AG04449 (cell line): ENCODE measurements around the gene NFAM1.
A peak's percentile ranks its signal among the peaks of the same experiment; 100 is the strongest.

ENCODE experiments used
- CTCF ChIA-PET: fragments of 350-600 bp; formaldehyde crosslinking; extraction: SDS; loops from one replicate; lab custom pipeline; 2021; ENCODE audit warnings: antibody characterized with exemption; lab: Yijun Ruan, JAX
- POLR2A ChIA-PET: fragments of 400-600, 350-600 bp; formaldehyde crosslinking; extraction: SDS; loops from one replicate; lab custom pipeline; 2020; ENCODE audit warnings: antibody characterized with exemption, inconsistent platforms; lab: Yijun Ruan, JAX
- DNase-seq: peaks from one replicate; pipeline ENCODE4 v3.0.0-alpha.2; 2010; ENCODE audit warnings: low read depth, low spot score
- H3K4me3 ChIP-seq: 2 replicates; pipeline ENCODE4 v1.5.1; 2011; ENCODE audit warnings: low read depth, mild to moderate bottlenecking, control low read depth, low read length
- TF ChIP-seq, protein P1 (sequence below): IDR thresholded peaks from one replicate; pipeline ENCODE4 v1.5.1; 2011; ENCODE audit warnings: mild to moderate bottlenecking, moderate library complexity, low read length, control low read depth, inconsistent platforms; ENCODE audit not compliant: insufficient read depth; ENCODE audit errors: missing control alignments

The NFAM1 gene

DNA sequence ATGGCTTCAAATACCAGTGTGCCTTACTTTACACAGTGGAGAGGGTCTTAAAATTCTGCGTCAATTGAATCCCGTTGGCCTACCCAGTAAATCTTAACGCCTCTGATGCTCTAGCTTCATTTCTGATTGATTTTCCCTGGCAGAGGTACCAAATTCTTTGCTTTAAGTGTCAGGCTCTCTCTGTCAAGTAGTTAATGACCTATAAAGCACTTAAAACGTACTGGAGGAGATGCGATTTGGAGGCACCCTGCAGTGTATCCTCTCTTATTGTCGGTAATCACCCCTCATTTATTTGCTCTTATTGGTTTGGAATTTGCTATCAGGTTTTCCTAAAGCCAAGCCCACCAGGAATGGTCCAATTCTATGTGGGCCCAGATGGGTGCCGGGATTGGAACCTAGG, 59.2 kb downstream of the NFAM1 start:
- ChIA-PET POLR2A (no interaction called here), CTCF (no interaction called here)
- no peak for DNase-seq
- no peak overlapping the region for H3K4me3 ChIP-seq
- TF ChIP-seq, protein P1, sequence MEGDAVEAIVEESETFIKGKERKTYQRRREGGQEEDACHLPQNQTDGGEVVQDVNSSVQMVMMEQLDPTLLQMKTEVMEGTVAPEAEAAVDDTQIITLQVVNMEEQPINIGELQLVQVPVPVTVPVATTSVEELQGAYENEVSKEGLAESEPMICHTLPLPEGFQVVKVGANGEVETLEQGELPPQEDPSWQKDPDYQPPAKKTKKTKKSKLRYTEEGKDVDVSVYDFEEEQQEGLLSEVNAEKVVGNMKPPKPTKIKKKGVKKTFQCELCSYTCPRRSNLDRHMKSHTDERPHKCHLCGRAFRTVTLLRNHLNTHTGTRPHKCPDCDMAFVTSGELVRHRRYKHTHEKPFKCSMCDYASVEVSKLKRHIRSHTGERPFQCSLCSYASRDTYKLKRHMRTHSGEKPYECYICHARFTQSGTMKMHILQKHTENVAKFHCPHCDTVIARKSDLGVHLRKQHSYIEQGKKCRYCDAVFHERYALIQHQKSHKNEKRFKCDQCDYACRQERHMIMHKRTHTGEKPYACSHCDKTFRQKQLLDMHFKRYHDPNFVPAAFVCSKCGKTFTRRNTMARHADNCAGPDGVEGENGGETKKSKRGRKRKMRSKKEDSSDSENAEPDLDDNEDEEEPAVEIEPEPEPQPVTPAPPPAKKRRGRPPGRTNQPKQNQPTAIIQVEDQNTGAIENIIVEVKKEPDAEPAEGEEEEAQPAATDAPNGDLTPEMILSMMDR: no peak

- TF ChIP-seq, protein P1: no peak
- no peak for DNase-seq
- no peak overlapping the region for H3K4me3 ChIP-seq
- ChIA-PET CTCF (interaction anchor here (0.6 kb wide), 1 partner anchor 61 kb away, joined by 3 read pairs; the partner anchor contains the start of gene NFAM1), POLR2A (no interaction called here)
Observed at GRCh38 chr22:42371501-42371900, 60.7 kb downstream of the NFAM1 start.

- TF ChIP-seq, protein P1: no peak
- no peak for DNase-seq
- POLR2A ChIA-PET: no interaction called here
- CTCF ChIA-PET: interaction anchor here (0.6 kb wide), 1 partner anchor 61 kb away, joined by 3 read pairs; the partner anchor contains the start of gene NFAM1
- no peak overlapping the region for H3K4me3 ChIP-seq
Observed at GRCh38 chr22:42371099-42371498, 61.1 kb downstream of the NFAM1 start.

- H3K4me3 ChIP-seq: peak overlapping the region; percentile 60
- peak; percentile 36 for DNase-seq
- TF ChIP-seq, protein P1: no peak
- CTCF ChIA-PET: interaction anchor here (0.7 to 1.0 kb wide), 2 partner anchors 74 to 200 kb away, joined by 3 read pairs; no protein-coding TSS in a partner anchor
- POLR2A ChIA-PET: interaction anchor here (1.1 kb wide), 1 partner anchor 10 kb away, joined by 3 read pairs; no protein-coding TSS in a partner anchor
Observed at GRCh38 chr22:42369250-42370041, 62.8 kb downstream of the NFAM1 start.

DNA sequence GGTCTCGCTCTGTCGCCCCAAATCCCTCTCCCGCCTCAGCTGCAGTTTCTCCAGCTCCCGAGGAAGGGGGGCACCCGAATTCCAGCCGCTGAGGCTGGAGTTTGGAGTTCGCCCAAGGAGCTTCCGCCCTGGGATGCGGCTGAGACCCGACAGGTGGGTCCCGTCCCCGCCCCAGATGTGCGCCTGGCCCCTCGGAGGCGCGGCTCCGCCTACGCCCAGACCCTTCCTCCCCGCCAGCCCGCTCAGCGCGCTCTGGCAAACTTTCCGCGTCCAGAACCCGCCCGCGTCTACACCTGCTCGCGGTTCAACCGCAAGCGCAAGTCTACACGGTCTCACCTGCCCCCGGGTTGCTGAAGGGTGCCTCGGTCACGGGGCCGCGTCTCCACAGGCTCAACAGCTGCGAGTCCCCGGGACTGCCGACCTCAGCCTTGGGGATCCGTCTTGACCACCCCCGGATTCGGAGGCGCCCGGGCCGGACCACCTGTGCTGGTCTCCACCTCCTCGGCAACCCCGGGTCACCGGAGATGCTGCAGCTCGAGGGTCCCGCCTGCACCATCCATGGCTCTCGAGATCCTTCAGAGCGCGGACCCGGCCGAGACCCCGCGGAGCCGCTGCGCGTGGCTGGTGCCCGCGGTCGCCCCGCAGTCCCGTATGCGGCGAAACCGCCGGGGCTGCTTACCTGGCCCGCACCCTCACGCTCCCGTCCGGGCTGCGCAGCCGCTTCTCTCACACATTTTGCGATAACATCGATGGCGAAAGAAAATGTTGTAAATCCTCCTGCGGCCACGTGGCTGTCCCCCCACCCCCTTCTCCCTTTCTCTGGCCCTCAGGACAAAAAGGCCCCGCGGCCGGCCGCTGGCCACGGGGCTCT, 63.6 kb downstream of the NFAM1 start:
- ChIA-PET CTCF (no interaction called here), POLR2A (interaction anchor here (1.1 kb wide), 1 partner anchor 9 kb away, joined by 3 read pairs; no protein-coding TSS in a partner anchor)
- DNase-seq: no peak
- TF ChIP-seq, protein P1: no peak
- peak overlapping the region; percentile 55 for H3K4me3 ChIP-seq

DNA sequence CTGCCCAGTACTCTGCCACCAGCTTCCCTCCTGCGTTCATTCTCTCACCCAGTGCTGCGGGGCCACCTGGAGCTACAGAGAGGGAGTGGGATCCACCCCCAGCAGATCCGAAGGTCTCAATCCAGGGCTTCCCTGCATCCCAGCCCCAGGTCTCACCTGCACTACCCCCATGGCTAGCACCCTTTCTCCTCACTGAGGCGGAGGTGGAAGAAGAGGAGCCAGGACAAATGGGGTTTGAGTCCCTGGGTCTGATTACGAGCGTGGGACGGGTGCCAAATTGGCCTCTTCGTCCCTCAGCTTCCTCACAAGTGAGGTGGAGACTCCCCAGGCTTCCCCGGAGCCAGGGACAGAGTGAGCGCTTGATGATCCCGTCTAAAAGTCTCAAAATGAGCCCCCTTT, 64.2 kb downstream of the NFAM1 start:
- H3K4me3 ChIP-seq: no peak overlapping the region; the same call in 1 of the 2 replicates
- DNase-seq: no peak
- TF ChIP-seq, protein P1: no peak
- ChIA-PET CTCF (no interaction called here), POLR2A (no interaction called here)
